Kidney epithelial cell (primary cell): ENCODE measurements around the gene CLMN. TPM values are rescaled to one million over a fixed set of nuclear protein-coding genes. Genes with fewer than 3 reads are reported as not detected.

Source experiments
- DNase-seq: peaks from one replicate; pipeline ENCODE4 v3.0.0-alpha.2; 2010; ENCODE audit warnings: low read depth
- H3K27me3 ChIP-seq: 2 replicates; pipeline ENCODE4 v1.6.0; 2011; ENCODE audit warnings: low read length; ENCODE audit not compliant: control insufficient read depth, insufficient read depth
- H3K36me3 ChIP-seq: 2 replicates; pipeline ENCODE4 v1.5.1; 2011; ENCODE audit warnings: low read length; ENCODE audit not compliant: control insufficient read depth, insufficient read depth
- H3K4me3 ChIP-seq: 2 replicates; pipeline ENCODE4 v1.5.1; 2011; ENCODE audit warnings: low read depth, mild to moderate bottlenecking, control low read depth, low read length
- CTCF ChIP-seq: IDR thresholded peaks from 2 replicates; pipeline ENCODE4 v1.5.1; 2011; ENCODE audit warnings: mild to moderate bottlenecking, moderate library complexity, low read length, control low read depth, inconsistent platforms; ENCODE audit not compliant: insufficient read depth, poor library complexity, severe bottlenecking
- total RNA-seq: library from RNA; depleted of rRNA; stranded (reverse); fragments of >200 nt; gene quantifications from 2 replicates; pipeline ENCODE4 v1.2.3, GENCODE V29; 2015

CLMN gene
- total RNA-seq, 1 donor from 2014 or later: 9.8 TPM

GRCh38 chr14:95293449-95293848 lies 26.3 kb downstream of the CLMN start:
- no peak for TF ChIP-seq CTCF
- no peak for DNase-seq
- Histone ChIP-seq H3K27me3 (no peaks in the 10 kb centered on the region), H3K4me3 (no peak overlapping the region), H3K36me3 (no peaks in the 10 kb centered on the region)

- no peak for TF ChIP-seq CTCF
- DNase-seq: no peak
- H3K27me3 ChIP-seq: no peaks in the 10 kb centered on the region
- H3K36me3 ChIP-seq: no peaks in the 10 kb centered on the region
- no peak overlapping the region for H3K4me3 ChIP-seq
These were observed 26.9 kb downstream of the CLMN start for GRCh38 chr14:95292660-95293425.

- no peak for TF ChIP-seq CTCF
- no peaks in the 10 kb centered on the region for H3K27me3 ChIP-seq
- no peaks in the 10 kb centered on the region for H3K36me3 ChIP-seq
- H3K4me3 ChIP-seq: no peak overlapping the region
- no peak for DNase-seq
These were observed 27.7 kb downstream of the CLMN start for GRCh38 chr14:95291859-95292542.

- TF ChIP-seq CTCF: no peak
- DNase-seq: no peak
These were observed 28.8 kb downstream of the CLMN start for GRCh38 chr14:95290871-95291431.

GRCh38 chr14:95290021-95290420 lies 29.7 kb downstream of the CLMN start:
- Histone ChIP-seq H3K36me3 (no peaks in the 10 kb centered on the region), H3K4me3 (no peak overlapping the region), H3K27me3 (no peaks in the 10 kb centered on the region)
- DNase-seq: no peak
- TF ChIP-seq CTCF: no peak

More at GRCh38 chr14:95290871-95291431, 28.8 kb downstream of the CLMN start:
- Histone ChIP-seq H3K36me3 (no peaks in the 10 kb centered on the region), H3K4me3 (no peak overlapping the region), H3K27me3 (no peaks in the 10 kb centered on the region)
